ENCODE data around the gene CFAP61.
"Not testable (repeated sequence)": the region's sequence is repeated elsewhere in the genome, so short reads cannot be mapped to it uniquely, and the experiment has no call there.

The CFAP61 gene

DNA sequence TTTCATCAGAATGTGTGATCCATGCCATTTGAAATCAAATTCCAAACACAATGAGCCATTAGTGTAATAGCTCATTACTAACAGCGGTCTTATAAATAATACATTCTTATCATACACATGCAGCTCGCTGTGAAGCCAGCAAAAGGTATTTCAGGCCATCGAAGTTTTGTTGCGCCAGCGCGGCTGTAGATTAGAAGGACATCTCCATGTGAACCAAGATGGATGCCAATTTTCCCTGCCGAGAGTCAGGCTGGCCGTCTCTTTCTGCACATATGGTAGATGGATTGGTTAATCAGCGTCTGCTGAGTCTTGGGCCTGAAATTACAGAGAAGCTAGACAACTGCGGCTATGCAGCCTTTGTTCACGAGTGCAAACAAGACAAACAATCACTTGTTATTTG, 44.1 kb downstream of the CFAP61 start:
- no peak for DNase-seq (ENCODE audit: low read depth, low spot score)
- in situ Hi-C loops (cut with HindIII; ENCODE audit: low sequenced_read_pairs): no loop called here
- no peak overlapping the region for H3K4me3 ChIP-seq (ENCODE audit: low read depth, low read length)
- TF ChIP-seq CTCF (IDR thresholded peaks at IDR 0.05; ENCODE audit: low read depth, low read length): no peak

DNA sequence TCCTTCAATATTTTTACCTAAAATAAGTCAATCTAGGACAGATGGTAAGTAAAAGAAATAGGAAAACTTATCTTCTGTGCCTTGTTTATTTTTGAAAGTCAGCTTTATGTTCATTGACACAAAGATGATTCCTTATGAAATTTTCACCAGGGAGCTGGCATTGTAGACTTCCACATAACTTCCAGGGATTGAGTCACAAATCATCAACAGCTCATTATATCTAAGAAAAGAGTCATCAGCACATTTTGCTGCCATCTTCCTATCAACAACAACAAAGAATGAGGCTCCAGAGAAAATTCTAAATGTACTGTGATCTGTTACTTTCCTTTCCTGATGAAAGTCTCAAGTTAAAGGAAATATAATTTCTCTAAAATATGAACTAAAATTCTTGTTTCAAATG, 48.5 kb downstream of the CFAP61 start:
- in situ Hi-C loops (cut with HindIII; ENCODE audit: low sequenced_read_pairs): no loop called here
- no peak overlapping the region for H3K4me3 ChIP-seq (ENCODE audit: low read depth, low read length)
- TF ChIP-seq CTCF (IDR thresholded peaks at IDR 0.05; ENCODE audit: low read depth, low read length): no peak
- no peak for DNase-seq (ENCODE audit: low read depth, low spot score)

- no peak for DNase-seq (ENCODE audit: low read depth, low spot score)
- in situ Hi-C loops (cut with HindIII; ENCODE audit: low sequenced_read_pairs): no loop called here
- no peak overlapping the region for H3K4me3 ChIP-seq (ENCODE audit: low read depth, low read length)
- no peak for TF ChIP-seq CTCF (IDR thresholded peaks at IDR 0.05; ENCODE audit: low read depth, low read length)
These were observed 49.8 kb downstream of the CFAP61 start for GRCh38 chr20:20102163-20102562.

DNA sequence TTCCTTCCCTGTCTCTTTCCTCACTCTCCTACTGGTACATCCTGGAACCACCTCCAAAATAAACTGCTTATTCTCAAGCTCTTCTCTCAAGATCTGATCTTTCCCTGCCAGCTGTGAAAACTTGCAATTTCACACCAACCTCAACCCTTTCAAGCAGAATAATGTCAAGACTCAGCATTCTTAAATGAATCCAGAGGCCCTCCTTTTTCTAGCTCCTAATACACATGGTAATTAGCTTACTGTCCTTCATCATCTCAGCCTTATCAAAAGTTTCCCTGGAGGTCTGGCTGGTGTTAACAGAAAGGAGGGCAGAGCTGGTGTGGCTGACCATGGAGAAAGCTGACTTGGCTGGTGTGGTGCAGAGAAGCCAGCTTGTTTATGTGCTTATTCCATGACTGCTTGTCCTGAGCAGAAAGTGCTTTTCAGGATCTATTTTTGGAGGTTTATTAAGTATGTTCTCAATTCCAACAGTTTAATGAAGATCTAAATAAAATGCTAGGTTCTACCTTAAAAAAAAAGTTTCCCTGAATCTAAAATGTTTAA, 50.5 kb downstream of the CFAP61 start:
- no peak for TF ChIP-seq CTCF (IDR thresholded peaks at IDR 0.05; ENCODE audit: low read depth, low read length)
- in situ Hi-C loops (cut with HindIII; ENCODE audit: low sequenced_read_pairs): no loop called here
- no peak for DNase-seq (ENCODE audit: low read depth, low spot score)
- no peak overlapping the region for H3K4me3 ChIP-seq (ENCODE audit: low read depth, low read length)

- DNase-seq (ENCODE audit: low read depth, low spot score): no peak
- in situ Hi-C loops (cut with HindIII; ENCODE audit: low sequenced_read_pairs): no loop called here
- no peak overlapping the region for H3K4me3 ChIP-seq (ENCODE audit: low read depth, low read length)
- no peak for TF ChIP-seq CTCF (IDR thresholded peaks at IDR 0.05; ENCODE audit: low read depth, low read length)
These were observed 51.2 kb downstream of the CFAP61 start for GRCh38 chr20:20103486-20103885.

DNA sequence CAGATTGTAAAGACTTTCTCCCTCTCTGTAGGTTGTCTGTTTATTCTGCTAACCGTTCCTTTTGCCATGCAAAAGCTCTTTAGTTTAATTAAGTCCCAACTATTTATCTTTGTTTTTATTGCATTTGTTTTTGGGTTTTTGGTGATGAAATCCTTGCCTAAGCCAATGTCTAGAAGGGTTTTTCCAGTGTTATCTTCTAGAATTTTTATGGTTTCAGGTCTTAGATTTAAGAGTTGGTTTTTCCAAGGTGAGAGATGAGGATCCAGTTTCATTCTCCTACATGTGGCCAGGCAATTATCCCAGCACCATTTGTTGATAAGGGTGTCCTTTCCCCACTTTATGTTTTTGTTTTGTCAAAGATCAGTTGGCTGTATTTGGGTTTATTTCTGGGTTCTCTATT, 70.9 kb downstream of the CFAP61 start:
- DNase-seq (ENCODE audit: low read depth, low spot score); H3K4me3 ChIP-seq (ENCODE audit: low read depth, low read length); in situ Hi-C loops (cut with HindIII; ENCODE audit: low sequenced_read_pairs): not testable (repeated sequence)

DNA sequence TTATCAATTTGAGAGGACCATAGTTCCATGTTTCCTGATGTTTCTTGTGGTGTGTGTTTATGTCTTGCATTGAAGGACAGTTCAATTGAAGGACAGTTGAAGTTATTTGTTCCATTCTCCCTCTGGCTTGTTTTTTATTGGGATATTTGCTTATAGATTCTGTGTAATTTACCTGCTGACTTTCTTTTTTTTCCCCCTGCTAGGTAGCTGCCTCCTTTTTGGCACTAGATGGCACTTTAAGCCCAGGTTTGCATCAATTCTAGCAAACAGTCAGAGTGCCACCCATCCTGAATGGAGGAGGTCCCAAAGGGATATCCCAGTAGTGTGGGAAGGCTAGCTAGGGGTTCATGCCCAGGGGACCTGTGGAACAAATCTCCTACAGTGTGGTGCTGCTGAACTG, 78.1 kb downstream of the CFAP61 start:
- no peak for DNase-seq (ENCODE audit: low read depth, low spot score)
- peak; percentile 17 for TF ChIP-seq CTCF (IDR thresholded peaks at IDR 0.05; ENCODE audit: low read depth, low read length)
- in situ Hi-C loops (cut with HindIII; ENCODE audit: low sequenced_read_pairs): no loop called here
- no peak overlapping the region for H3K4me3 ChIP-seq (ENCODE audit: low read depth, low read length)

All from astrocyte of the spinal cord (primary cell).